ENCODE measurements around the gene KCNB1.

- TF ChIP-seq CTCF (IDR thresholded peaks at IDR 0.05; ENCODE audit: poor library complexity, severe bottlenecking) (no peak), POLR2AphosphoS5 (IDR thresholded peaks at IDR 0.05) (no peak), EP300 (conservative IDR thresholded peaks at IDR 0.05; ENCODE audit: poor library complexity, severe bottlenecking) (no peak)
Measured at GRCh38 chr20:49354673-49355072, 127.8 kb downstream of the KCNB1 start.
